Stimulated activated CD8-positive, alpha-beta memory T cell treated with anti-CD3 and anti-CD28 coated beads, Interleukin-15, amount 100 ng/mL, for 48 hours (primary cell): ENCODE measurements around the gene TMPRSS13.
A peak's percentile ranks its signal among the peaks of the same experiment; 100 is the strongest.

Source experiments
- DNase-seq, 2 donors: peaks; one replicate each; pipeline ENCODE4 v3.0.0-alpha.2; 2020; ENCODE audit warnings: low read depth in 2 of 2

TMPRSS13 gene

DNA sequence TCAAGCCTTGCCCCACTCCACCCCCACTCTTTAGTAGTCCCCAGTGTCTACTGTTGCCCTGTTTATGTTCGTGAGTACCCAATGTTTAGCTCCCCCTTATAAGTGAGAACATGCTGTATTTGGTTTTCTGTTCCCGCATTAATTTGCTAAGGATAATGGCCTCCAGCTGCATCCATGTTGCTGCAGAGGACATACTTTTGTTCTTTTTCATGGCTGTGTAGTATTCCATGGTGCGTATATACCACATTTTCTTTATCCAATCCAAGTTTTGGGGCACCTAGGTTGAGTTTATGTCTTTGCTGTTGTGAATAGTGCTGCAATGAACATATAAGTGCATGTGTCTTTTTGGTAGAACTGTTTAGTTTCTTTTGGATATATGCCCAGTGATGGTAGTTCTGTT is 36.6 kb downstream of the TMPRSS13 start:
- no peak for DNase-seq

- no peak for DNase-seq
Measured at GRCh38 chr11:117891362-117891761, 37.8 kb downstream of the TMPRSS13 start.

DNA sequence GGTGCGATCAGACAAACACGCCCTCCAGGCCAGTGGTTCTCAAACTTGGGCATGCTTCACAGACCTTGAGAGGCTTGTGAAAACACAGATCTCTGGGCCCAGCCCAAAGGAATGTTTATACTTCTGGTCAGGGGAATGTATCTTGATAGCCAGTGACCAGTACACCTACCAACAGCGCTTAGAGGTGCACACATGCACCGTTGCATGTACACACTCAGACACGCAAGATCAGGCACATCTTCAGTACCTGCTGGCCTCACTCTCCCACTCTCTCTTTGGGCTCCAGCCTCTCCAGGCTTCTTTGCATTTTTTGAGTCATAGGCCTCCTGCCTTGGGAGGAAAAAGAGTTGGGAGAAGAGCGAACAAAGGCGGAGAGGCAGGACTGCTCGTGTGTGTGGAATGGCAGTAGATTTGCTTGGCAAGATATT is 41.0 kb downstream of the TMPRSS13 start:
- no peak for DNase-seq

DNA sequence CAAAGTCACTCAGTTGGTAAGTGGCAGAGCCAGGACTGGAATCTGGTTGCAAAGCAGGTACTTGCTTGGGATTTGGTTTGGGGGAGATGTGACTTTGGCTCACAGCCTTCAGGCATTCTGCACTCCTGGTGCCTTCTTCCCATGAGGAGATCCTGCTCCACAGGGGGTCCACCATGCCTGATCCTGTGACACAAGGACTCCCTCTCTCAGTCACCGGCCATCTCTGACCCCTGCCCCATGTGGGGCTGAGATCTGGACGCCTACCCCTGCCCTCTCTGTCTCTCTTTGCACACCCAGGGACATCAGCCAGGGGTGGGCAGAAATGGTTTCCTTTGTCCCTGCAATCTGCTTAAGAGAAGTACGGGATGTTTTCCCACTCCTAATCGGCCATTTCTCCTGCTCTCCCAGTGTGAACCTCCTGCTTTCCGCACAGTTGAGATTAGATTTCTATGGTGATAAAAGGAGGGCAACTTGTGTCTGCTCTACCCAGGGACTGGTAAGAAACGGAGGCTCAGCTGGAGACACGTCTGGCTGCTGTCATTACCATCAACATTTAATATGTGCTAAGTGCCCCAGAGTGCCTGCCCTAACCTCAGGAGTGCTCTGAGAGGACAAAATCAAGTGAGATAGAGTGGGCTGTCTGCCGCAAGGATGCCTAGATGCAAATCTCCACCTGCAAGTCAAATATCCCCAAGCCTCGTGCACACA is 41.6 kb downstream of the TMPRSS13 start:
- DNase-seq, result no peak

DNA sequence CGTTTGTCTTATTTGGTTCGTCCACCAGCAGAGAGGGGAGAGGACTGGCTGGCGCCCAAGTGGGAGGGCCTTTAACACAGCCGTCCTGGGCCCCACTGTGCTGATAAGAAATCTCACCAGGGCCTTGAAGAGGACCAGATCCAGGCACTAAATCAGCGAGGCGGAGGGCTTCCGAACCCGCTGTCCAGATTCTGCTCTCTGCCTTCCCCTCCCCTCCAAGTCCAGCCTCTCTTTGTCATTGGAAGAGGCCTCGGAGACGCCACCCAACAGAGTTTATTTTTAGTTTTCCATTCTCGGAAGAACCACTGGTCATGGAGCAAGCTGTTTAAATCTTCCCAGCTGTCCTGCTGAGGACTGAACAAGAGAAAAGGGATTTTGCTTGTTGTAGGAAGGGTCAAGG is 43.4 kb downstream of the TMPRSS13 start:
- DNase-seq, result no peak

- peak in 1 of 2 donors; percentile 30 for DNase-seq
Measured at GRCh38 chr11:117884994-117885393, 44.2 kb downstream of the TMPRSS13 start.

DNA sequence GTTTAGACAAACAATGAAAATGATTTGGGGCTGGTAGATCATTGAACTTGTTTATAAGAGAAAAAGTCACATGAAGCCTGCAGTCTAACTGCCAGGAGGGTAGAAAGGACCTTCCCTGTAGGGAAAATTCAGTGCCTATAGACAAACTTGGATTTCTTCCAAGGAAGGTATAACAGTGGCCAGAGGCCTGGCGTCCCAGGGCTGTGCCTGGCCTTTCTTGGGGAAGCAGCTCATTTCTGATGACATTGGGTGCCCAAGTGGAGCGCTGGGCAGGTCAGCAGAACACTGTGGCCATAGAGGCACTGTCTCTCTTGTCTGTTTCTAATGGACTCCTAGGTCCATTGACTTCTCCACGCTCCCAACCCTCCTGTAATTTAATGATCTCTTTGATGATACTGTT is 46.1 kb downstream of the TMPRSS13 start:
- DNase-seq, result no peak

- DNase-seq, result no peak
Measured at GRCh38 chr11:117882311-117882905, 46.8 kb downstream of the TMPRSS13 start.

DNA sequence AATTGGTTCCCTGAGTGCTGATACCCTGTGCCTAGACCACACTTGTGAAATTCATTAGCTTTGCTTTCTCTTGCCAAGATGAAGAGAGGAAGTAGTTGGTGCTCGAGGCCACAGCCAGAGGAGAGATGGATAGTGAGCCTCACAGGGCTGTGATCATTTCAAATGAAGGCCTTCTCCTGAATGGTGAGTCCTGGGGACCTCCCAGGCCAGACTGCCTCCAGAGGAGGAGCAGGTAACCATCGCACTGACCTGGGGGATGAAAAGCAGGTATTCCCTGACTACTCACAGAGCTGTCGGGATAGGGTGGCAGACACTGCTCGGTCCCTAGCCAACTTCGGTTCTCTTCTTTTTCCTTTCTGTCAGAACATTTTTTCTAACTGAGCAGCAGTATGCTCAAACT is 48.0 kb downstream of the TMPRSS13 start:
- no peak for DNase-seq

DNA sequence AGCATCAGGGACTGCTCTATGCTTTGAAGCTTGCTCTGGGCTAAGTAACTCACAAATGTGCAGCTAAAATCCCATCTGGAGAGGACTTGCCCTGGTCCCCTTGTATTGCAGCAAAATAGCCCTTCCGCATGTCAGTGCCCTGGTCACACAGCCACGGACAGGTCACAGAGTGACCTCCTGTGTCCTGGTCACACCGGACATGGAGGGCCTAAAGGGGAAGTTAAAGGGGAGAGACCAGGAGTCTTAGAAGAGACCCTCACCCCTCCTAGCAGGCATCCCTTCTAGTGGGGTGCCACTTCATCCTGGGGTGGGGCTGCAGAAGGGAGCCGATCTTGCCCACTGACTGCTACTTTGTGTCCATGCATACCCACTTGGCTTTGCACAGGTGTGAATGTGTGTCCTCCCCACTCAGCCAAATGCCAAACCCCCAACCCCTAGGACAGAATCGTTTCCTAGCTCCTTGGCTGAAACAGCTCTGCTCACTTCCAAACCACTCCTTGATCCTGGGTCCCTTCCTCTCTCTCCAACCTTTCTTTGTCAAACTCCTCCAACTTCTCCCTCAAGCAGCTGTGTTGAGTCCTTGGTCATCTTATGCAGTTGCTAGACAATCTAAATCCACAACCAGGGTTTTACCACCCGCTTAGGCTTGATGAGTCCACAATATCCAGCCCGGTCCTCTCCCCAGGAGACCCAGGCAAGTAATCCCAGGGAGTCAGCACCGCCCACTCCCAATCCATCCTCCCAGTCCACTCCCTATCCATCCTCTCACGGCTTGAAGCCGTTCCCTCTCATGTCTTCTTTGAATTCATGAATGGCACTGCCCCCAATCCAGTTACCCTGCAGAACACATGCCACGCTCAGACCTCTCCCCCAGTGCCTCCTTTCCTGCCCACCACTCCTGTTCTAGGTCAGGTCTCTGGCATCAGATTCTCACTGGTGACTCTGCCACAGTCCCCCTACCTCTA is 49.4 kb downstream of the TMPRSS13 start:
- no peak for DNase-seq

- DNase-seq, result no peak
Measured at GRCh38 chr11:117878939-117879475, 50.2 kb downstream of the TMPRSS13 start.

DNA sequence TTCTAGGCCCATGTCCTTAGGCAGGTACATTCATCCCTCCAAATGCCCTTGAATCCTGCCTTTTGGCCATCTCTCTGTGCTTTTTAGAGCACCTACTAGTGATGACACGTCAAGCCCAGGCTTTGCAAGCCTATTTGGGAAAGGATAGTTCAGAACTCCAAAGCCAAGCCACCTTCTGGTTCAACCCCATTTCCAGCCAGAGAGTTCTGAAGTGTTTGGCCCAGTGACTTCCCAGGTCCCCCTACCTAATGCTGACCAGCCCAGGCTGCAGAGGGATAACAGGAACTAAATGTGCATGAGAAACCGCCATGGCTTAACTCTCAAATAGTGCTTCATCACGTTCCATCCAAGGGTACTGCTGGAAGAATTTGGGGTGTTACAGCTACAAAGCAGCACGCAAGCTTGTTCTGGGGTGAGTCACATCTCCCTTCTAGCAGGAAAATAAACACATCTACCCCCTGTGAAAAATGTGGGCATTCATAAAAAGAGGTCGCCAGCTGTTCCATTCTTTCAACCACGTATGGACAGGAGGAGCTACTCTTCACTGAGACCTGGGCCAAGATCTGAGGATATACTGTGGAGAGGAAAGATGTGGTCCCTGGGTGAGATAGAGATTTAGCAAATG is 50.8 kb downstream of the TMPRSS13 start:
- DNase-seq, result no peak

DNA sequence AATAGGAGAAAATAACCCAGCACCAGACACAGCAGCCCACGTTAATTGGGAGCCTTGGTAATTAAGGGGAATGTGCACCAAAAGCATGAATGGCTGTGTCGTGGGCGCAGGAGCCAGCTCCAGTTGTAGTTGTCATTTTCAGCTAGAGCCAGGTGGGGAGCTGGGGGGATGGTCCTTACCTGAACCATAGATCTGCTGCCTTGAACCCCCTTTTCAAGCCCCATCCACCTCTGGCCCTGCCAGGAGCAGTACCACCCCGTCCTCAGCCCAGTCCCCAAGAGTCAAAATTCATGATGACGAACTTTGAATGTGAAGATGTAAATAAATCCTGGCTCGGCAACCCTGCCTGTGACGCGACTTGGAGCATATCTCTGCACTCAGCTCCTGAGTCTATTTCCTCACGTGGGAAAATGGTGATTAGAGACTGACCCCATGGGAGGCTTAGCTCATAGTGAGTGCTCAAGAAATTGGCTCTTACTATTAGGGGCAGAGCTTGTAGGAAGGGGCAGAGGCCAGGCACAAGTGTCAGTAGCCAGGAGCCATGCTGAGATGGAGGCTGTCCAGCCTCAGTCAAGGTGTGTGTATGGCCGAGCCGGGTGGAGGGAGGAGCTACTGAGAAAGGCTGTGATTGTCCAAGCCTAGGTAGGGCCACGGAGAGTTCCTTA is 52.0 kb downstream of the TMPRSS13 start:
- DNase-seq, result no peak

GRCh38 chr11:117876341-117877119 is 52.7 kb downstream of the TMPRSS13 start, which contains the start of gene FXYD6:
TSS of gene FXYD6 (minus strand) at chr11:117876658. CDS start at chr11:117842776, 33,882 bp downstream.
- no peak for DNase-seq

DNA sequence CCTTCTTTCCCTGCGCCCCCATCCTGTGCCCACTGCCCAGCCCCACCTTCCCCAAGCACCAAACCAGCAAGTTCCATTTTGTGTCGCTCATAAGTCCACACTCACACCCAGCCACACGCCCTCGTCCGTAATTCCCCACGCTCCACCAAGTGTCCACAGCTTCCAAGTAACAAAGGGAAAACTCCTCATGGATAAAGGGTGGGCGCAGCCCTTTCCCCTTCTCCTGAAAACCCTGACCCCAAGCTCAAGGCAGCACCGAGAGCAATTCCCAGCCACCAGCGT is 53.2 kb downstream of the TMPRSS13 start:
- DNase-seq, result no peak

GRCh38 chr11:117875382-117876058 is 53.7 kb downstream of the TMPRSS13 start:
- no peak for DNase-seq

- no peak for DNase-seq
Measured at GRCh38 chr11:117874910-117875381, 54.3 kb downstream of the TMPRSS13 start.

- DNase-seq, result no peak
Measured at GRCh38 chr11:117874253-117874909, 54.8 kb downstream of the TMPRSS13 start.

DNA sequence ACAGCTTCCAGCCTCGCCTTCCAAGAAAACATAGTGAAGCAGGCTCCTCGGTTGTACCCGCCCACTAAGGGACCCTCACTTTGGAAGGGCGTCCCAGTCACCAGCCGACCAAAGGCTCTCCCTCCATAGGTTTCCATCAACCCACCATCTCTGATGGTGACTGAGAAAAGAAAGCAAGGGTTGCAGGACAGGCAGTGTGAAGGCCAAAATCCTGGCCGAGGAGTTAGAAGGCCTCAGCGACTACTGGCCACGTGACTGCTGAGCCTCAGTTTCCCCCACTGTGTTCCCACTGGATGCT is 55.4 kb downstream of the TMPRSS13 start:
- DNase-seq, result no peak
